PC-3 (cell line): ENCODE results near the gene DDX42. TPM values are rescaled to one million over a fixed set of nuclear protein-coding genes. Genes with fewer than 3 reads are reported as not detected.

Experiments
- ATAC-seq: fragments of 200-7000 bp; cut with Tn5 transposase; 2 replicates; pipeline ENCODE4 v1.9.1; 2020; ENCODE audit warnings: mild to moderate bottlenecking, moderate library complexity
- BruUV-seq: library from RNA; stranded (reverse); fragments of 400-500 nt; replicated peaks from 2 replicates; lab custom pipeline; 2021; lab: Mats Ljungman, UMichigan
- CTCF ChIA-PET: fragments of 300-600 bp; sonication (Branson Sonifier 250); formaldehyde crosslinking; loops from one replicate; lab custom pipeline; 2022; ENCODE audit warnings: antibody characterized with exemption; lab: Charles Lee
- POLR2A ChIA-PET: fragments of 300-600 bp; sonication (Branson Sonifier 250); formaldehyde crosslinking; loops from one replicate; lab custom pipeline; 2022; ENCODE audit warnings: antibody characterized with exemption; ENCODE audit not compliant: unreplicated experiment; lab: Charles Lee
- DNase-seq: peaks from one replicate; pipeline ENCODE4 v3.0.0-alpha.2; 2015
- H2AFZ ChIP-seq: fragments of 300-600 bp; sonication (generic); 2 replicates; pipeline ENCODE4 v1.6.0; 2016; ENCODE audit warnings: antibody characterized with exemption, low read length
- H3F3A ChIP-seq: fragments of 300-600 bp; sonication (generic); one replicate; pipeline ENCODE4 v1.6.0; 2017; ENCODE audit warnings: antibody characterized with exemption, low read length, control low read depth, mild to moderate bottlenecking; ENCODE audit not compliant: unreplicated experiment
- H3K27ac ChIP-seq: fragments of 300-600 bp; sonication (generic); 2 replicates; pipeline ENCODE4 v1.5.1; 2016; ENCODE audit warnings: mild to moderate bottlenecking, low read length
- H3K27me3 ChIP-seq: fragments of 300-600 bp; sonication (generic); 2 replicates; pipeline ENCODE4 v1.6.1; 2016; ENCODE audit warnings: low read length, mixed read lengths
- H3K36me3 ChIP-seq: fragments of 300-600 bp; sonication (generic); 2 replicates; pipeline ENCODE4 v1.6.1; 2016; ENCODE audit warnings: low read depth, mixed run types, low read length, mixed read lengths
- H3K4me1 ChIP-seq: fragments of 300-600 bp; sonication (generic); 2 replicates; pipeline ENCODE4 v1.5.1; 2016; ENCODE audit warnings: low read length; ENCODE audit not compliant: insufficient read depth
- H3K4me2 ChIP-seq: fragments of 300-600 bp; sonication (generic); 2 replicates; pipeline ENCODE4 v1.6.0; 2016; ENCODE audit warnings: low read length
- H3K4me3 ChIP-seq: fragments of 300-600 bp; sonication (generic); 2 replicates; pipeline ENCODE4 v1.5.1; 2016; ENCODE audit warnings: mild to moderate bottlenecking, low read length, mixed read lengths
- H3K79me2 ChIP-seq: fragments of 300-600 bp; sonication (generic); 2 replicates; pipeline ENCODE4 v1.6.1; 2017; ENCODE audit warnings: low read length, mixed read lengths
- H3K9ac ChIP-seq: fragments of 300-600 bp; sonication (generic); 2 replicates; pipeline ENCODE4 v1.6.0; 2016; ENCODE audit warnings: mild to moderate bottlenecking, low read length
- H3K9me2 ChIP-seq: fragments of 300-600 bp; sonication (generic); replicated peaks from 2 replicates; pipeline ENCODE4 v1.6.1; 2016; ENCODE audit warnings: mixed run types, low read length, mixed read lengths
- H3K9me3 ChIP-seq: fragments of 300-600 bp; sonication (generic); 2 replicates; pipeline ENCODE4 v1.6.1; 2016; ENCODE audit warnings: low read length, mixed read lengths
- H4K20me1 ChIP-seq: fragments of 300-600 bp; sonication (generic); 2 replicates; pipeline ENCODE4 v1.6.1; 2016; ENCODE audit warnings: low read length, mixed read lengths
- EZH2 ChIP-seq: fragments of 300-600 bp; sonication (generic); IDR thresholded peaks from one replicate; pipeline ENCODE4 v1.6.1; 2017; ENCODE audit warnings: antibody characterized with exemption, mild to moderate bottlenecking, low read length; ENCODE audit not compliant: unreplicated experiment
- EZH2phosphoT487 ChIP-seq: fragments of 300-600 bp; sonication (generic); IDR thresholded peaks from 2 replicates; pipeline ENCODE4 v1.6.1; 2018; ENCODE audit warnings: mild to moderate bottlenecking, antibody characterized with exemption, low read length, borderline replicate concordance
- intact Hi-C: fragments of 100-400 bp; cut with micrococcal nuclease; formaldehyde crosslinking; loops from 2 replicates; pipeline ENCODE4 v1.9.0; 2023
- total RNA-seq: library from RNA; depleted of rRNA; stranded (reverse); fragments of >200 nt; gene quantifications from 2 replicates; pipeline ENCODE4 v1.2.3, GENCODE V29; 2014
- TF ChIP-seq, protein P1 (sequence below): fragments of 300-600 bp; sonication (generic); conservative IDR thresholded peaks from 2 replicates; pipeline ENCODE4 v1.5.1; 2017; ENCODE audit warnings: antibody characterized with exemption, low read depth, mild to moderate bottlenecking, low read length

DDX42 gene
- total RNA-seq, 1 experiment from 2014 or later = 72.4 TPM

- no peak overlapping the region for H3K4me3 ChIP-seq
- peaks cover 12% of the 10 kb centered on the region for H3F3A ChIP-seq
- no peak overlapping the region for H3K9ac ChIP-seq
- DNase-seq (no peak), ATAC-seq (no peak)
- peaks cover 10% of the 10 kb centered on the region; the same call in 1 of the 2 replicates for H3K79me2 ChIP-seq
- no peaks in the 10 kb centered on the region for H3K9me3 ChIP-seq
- TSS peak; percentile 39 for BruUV-seq
- CTCF ChIA-PET = no interaction called here
- peaks cover 93% of the 10 kb centered on the region for H3K36me3 ChIP-seq
- H3K4me1 ChIP-seq = no peaks in the 10 kb centered on the region
- 0 out of 2 replicates have a peak, but pooled peaks cover 7% of the 10 kb centered on the region for H4K20me1 ChIP-seq
- H2AFZ ChIP-seq = no peak overlapping the region
- H3K27ac ChIP-seq = no peak overlapping the region
- TF ChIP-seq, protein P1, sequence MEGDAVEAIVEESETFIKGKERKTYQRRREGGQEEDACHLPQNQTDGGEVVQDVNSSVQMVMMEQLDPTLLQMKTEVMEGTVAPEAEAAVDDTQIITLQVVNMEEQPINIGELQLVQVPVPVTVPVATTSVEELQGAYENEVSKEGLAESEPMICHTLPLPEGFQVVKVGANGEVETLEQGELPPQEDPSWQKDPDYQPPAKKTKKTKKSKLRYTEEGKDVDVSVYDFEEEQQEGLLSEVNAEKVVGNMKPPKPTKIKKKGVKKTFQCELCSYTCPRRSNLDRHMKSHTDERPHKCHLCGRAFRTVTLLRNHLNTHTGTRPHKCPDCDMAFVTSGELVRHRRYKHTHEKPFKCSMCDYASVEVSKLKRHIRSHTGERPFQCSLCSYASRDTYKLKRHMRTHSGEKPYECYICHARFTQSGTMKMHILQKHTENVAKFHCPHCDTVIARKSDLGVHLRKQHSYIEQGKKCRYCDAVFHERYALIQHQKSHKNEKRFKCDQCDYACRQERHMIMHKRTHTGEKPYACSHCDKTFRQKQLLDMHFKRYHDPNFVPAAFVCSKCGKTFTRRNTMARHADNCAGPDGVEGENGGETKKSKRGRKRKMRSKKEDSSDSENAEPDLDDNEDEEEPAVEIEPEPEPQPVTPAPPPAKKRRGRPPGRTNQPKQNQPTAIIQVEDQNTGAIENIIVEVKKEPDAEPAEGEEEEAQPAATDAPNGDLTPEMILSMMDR = no peak
- TF ChIP-seq EZH2 = no peak
- TF ChIP-seq EZH2phosphoT487 = no peak
- no peak overlapping the region for H3K4me2 ChIP-seq
- POLR2A ChIA-PET = no interaction called here
- intact Hi-C loops = no loop called here
- no peaks in the 10 kb centered on the region for H3K9me2 ChIP-seq
- no peaks in the 10 kb centered on the region for H3K27me3 ChIP-seq
These were observed 43.9 kb downstream of the DDX42 start for GRCh38 chr17:63817736-63818385.

DNA sequence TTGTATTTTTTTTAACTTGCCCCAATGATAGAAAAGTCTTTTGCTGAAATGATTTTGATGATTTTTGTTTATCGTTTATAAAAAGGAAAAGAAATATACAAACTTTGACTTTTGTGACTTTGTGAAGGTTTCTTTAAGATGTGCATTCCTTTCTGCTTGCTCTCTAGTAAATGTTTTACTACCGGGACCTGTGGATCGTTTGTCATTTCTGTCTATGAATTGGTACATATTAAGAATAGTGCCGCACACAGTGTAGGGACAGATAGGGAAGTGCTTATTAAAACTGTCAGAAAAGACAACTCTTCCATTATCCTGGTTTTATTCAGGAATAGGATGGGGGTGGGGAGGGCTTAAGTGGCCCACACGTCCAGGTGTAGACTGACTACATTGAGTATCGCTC lies 45.2 kb downstream of the DDX42 start:
- DNase-seq = no peak
- Histone ChIP-seq H3K9me2 (no peaks in the 10 kb centered on the region), H3K79me2 (peaks cover 12% of the 10 kb centered on the region; the same call in 1 of the 2 replicates), H3K9me3 (no peaks in the 10 kb centered on the region), H3K4me3 (no peak overlapping the region), H4K20me1 (0 out of 2 replicates have a peak, but pooled peaks cover 7% of the 10 kb centered on the region), H3K4me2 (no peak overlapping the region), H3K27me3 (no peaks in the 10 kb centered on the region), H3K27ac (no peak overlapping the region), H3K4me1 (no peaks in the 10 kb centered on the region), H2AFZ (no peak overlapping the region), H3F3A (peaks cover 12% of the 10 kb centered on the region), H3K9ac (no peak overlapping the region), H3K36me3 (peaks cover 91% of the 10 kb centered on the region)
- no TSS peak for BruUV-seq
- POLR2A ChIA-PET = no interaction called here
- no peak for ATAC-seq
- intact Hi-C loops = no loop called here
- CTCF ChIA-PET = no interaction called here
- TF ChIP-seq, protein P1 = no peak
- TF ChIP-seq EZH2phosphoT487 (no peak), EZH2 (no peak)
